ENCODE data around the gene STARD5. TPM values are rescaled to one million over a fixed set of nuclear protein-coding genes. Genes with fewer than 3 reads are reported as not detected.

The STARD5 gene
- total RNA-seq, 1 donor from 2014 or later = 2.5 TPM

DNA sequence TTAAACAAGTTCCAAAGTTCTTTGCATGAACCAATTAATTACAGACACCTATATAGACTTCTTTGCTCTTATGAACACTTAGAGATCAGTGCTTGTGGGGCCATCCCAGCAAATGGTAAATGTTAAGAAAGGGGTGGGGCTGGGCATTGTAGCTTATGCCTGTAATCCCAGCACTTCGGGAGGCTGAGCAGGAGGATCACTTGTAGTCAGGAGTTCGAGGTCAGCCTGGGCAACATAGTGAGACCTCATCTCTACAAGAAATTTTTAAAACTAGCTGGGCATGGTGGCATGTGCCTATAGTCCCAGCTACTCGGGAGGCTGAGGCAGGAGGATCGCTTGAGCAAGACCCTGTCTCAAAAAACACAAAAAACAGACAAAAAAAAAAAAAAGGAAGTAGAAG lies 19.4 kb upstream of the STARD5 start:
- DNase-seq = no peak
- intact Hi-C loops (cut with micrococcal nuclease) = no loop called here
- peaks cover 5% of the 10 kb centered on the region for H3K4me1 ChIP-seq
- no peak overlapping the region for H3K27ac ChIP-seq (replicated peaks)
- H3K9me3 ChIP-seq (replicated peaks) = no peaks in the 10 kb centered on the region
- TF ChIP-seq, protein P1, sequence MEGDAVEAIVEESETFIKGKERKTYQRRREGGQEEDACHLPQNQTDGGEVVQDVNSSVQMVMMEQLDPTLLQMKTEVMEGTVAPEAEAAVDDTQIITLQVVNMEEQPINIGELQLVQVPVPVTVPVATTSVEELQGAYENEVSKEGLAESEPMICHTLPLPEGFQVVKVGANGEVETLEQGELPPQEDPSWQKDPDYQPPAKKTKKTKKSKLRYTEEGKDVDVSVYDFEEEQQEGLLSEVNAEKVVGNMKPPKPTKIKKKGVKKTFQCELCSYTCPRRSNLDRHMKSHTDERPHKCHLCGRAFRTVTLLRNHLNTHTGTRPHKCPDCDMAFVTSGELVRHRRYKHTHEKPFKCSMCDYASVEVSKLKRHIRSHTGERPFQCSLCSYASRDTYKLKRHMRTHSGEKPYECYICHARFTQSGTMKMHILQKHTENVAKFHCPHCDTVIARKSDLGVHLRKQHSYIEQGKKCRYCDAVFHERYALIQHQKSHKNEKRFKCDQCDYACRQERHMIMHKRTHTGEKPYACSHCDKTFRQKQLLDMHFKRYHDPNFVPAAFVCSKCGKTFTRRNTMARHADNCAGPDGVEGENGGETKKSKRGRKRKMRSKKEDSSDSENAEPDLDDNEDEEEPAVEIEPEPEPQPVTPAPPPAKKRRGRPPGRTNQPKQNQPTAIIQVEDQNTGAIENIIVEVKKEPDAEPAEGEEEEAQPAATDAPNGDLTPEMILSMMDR (IDR thresholded peaks at IDR 0.05; ENCODE audit: borderline replicate concordance) = no peak
- no peak overlapping the region for H3K4me3 ChIP-seq
- H3K36me3 ChIP-seq = no peaks in the 10 kb centered on the region
- no peaks in the 10 kb centered on the region for H3K27me3 ChIP-seq (ENCODE audit: low read depth)

DNA sequence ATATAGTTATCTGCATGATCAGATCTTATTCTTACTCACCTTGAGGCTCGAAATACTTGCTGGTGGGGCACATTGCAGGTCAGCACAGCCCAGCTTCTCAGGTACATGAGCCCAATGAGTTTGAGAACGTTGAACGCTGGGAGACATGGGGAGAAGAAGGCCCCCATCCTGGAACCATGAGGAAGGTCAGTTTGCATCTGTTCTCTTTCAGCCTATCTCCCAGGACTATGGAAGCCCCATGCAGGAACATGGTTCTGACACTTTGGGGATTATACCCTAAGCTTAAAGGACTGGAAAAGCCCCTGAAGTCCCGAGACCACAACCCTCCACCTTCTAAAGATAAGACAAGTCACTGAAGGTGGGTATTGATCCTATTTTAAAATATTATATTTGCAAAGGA lies 17.4 kb upstream of the STARD5 start:
- Histone ChIP-seq H3K4me1 (peaks cover 15% of the 10 kb centered on the region), H3K4me3 (no peak overlapping the region), H3K36me3 (no peaks in the 10 kb centered on the region), H3K9me3 (replicated peaks) (no peaks in the 10 kb centered on the region), H3K27me3 (ENCODE audit: low read depth) (no peaks in the 10 kb centered on the region), H3K27ac (replicated peaks) (no peak overlapping the region)
- intact Hi-C loops (cut with micrococcal nuclease) = no loop called here
- no peak for DNase-seq
- TF ChIP-seq, protein P1 (IDR thresholded peaks at IDR 0.05; ENCODE audit: borderline replicate concordance) = no peak

DNA sequence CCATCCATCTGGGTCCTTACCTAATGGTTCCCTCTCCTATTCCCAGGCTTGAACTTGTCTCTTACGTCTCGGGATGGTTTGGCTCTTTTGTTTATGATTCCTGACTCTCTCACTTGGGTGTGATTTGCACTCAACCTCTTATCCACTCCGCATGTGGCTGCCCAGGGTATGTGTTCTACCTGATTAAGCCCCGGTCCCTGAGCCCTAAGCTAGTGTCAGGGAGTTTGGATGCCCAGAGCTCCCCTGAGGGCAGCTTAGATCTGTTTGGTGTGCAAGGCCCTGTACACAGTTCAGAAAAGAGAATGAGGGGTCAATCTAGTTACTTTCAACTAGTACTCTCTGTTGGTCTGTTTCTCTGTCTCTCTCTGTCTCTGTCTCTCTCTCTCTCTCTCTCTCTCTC lies 15.9 kb upstream of the STARD5 start:
- TF ChIP-seq, protein P1 (IDR thresholded peaks at IDR 0.05; ENCODE audit: borderline replicate concordance) = no peak
- Histone ChIP-seq H3K4me3 (no peak overlapping the region), H3K27ac (replicated peaks) (no peak overlapping the region), H3K9me3 (replicated peaks) (no peaks in the 10 kb centered on the region), H3K4me1 (peaks cover 21% of the 10 kb centered on the region), H3K36me3 (no peaks in the 10 kb centered on the region), H3K27me3 (ENCODE audit: low read depth) (no peaks in the 10 kb centered on the region)
- DNase-seq = no peak
- intact Hi-C loops (cut with micrococcal nuclease) = loop anchor here (10.0 kb wide), 1 partner anchor 65 kb away; no protein-coding TSS in a partner anchor

DNA sequence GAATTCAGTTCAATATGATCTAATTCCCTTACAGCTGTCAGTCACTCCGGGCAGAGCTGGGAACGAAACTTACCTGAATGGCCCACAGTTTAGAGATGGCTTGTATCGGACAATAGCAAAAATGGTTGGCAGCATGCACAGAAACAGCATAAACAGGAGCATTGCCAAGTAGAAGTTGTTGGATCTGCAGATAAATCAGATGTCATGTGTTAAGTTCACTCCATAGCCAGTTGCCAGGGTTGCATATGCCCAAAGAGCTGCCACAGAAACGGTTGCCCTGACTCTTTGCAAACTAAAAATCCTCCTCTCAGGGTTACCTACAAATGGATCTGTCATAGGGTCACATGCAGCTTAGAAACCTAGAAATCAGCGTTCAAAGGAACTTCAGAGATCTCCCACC lies 15.4 kb upstream of the STARD5 start:
- no peaks in the 10 kb centered on the region for H3K9me3 ChIP-seq (replicated peaks)
- DNase-seq = no peak
- no peaks in the 10 kb centered on the region for H3K36me3 ChIP-seq
- intact Hi-C loops (cut with micrococcal nuclease) = loop anchor here (10.0 kb wide), 1 partner anchor 65 kb away; no protein-coding TSS in a partner anchor
- no peaks in the 10 kb centered on the region for H3K27me3 ChIP-seq (ENCODE audit: low read depth)
- peaks cover 25% of the 10 kb centered on the region for H3K4me1 ChIP-seq
- TF ChIP-seq, protein P1 (IDR thresholded peaks at IDR 0.05; ENCODE audit: borderline replicate concordance) = no peak
- H3K27ac ChIP-seq (replicated peaks) = peak overlapping the region; percentile 74
- no peak overlapping the region for H3K4me3 ChIP-seq

DNA sequence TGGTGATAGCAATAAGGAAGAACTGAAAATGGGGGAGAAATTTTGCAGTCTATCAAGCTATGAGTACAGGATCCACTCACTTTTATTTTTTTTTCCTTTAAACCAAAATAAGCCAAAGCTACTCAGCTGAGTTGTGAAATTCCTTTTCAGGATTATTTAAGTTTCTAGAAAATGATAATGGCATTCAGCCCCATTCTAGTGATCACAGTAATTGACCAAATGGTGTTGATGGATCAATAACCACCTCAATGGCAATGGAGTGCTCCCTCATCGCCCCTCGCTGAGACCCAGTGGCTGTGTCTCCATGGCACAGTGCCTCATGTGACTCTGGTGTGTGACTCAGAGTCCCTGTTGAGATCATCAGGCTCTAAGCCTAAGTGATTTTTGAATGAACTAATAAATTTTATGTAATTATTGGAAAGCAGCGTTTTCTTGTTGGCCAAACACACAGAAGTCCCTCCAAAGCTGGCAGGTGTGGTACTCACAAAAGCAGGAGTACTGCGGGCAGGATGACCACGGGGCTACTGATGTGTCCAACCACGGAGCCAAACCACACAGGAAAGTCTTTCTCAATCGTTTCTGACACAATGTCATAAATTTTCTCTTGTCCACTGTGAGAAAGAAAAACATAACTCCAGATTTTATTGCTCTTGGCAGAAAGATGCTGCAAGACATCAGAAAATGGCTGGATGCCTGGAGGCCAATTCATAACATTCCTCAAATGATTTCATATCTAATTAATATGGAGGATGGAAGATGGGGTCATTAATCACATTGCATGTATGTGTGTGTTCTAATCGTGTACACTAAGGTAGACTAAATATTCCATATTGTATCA lies 14.4 kb upstream of the STARD5 start:
- H3K9me3 ChIP-seq (replicated peaks) = no peaks in the 10 kb centered on the region
- peak; percentile 47 for DNase-seq
- peak overlapping the region; percentile 74 for H3K27ac ChIP-seq (replicated peaks)
- H3K27me3 ChIP-seq (ENCODE audit: low read depth) = no peaks in the 10 kb centered on the region
- intact Hi-C loops (cut with micrococcal nuclease) = loop anchor here (10.0 kb wide), 1 partner anchor 64 kb away; no protein-coding TSS in a partner anchor
- H3K4me1 ChIP-seq = peaks cover 25% of the 10 kb centered on the region
- H3K36me3 ChIP-seq = no peaks in the 10 kb centered on the region
- no peak overlapping the region for H3K4me3 ChIP-seq
- TF ChIP-seq, protein P1 (IDR thresholded peaks at IDR 0.05; ENCODE audit: borderline replicate concordance) = no peak
